AG09309 (cell line): ENCODE measurements around the gene IFNA2.
"Not testable (repeated sequence)": the region's sequence is repeated elsewhere in the genome, so short reads cannot be mapped to it uniquely, and the experiment has no call there.

Experiments
- DNase-seq: peaks from one replicate; pipeline ENCODE4 v3.0.0-alpha.2; 2010; ENCODE audit warnings: low read depth
- H3K4me3 ChIP-seq: 2 replicates; pipeline ENCODE4 v1.5.1; 2011; ENCODE audit warnings: mild to moderate bottlenecking, low read depth, low read length, moderate library complexity; ENCODE audit not compliant: control insufficient read depth
- TF ChIP-seq, protein P1 (sequence below): IDR thresholded peaks from 2 replicates; pipeline ENCODE4 v1.5.1; 2011; ENCODE audit warnings: mild to moderate bottlenecking, low read depth, low read length, inconsistent platforms; ENCODE audit not compliant: insufficient read depth, control insufficient read depth; ENCODE audit errors: missing control alignments

Gene IFNA2

DNA sequence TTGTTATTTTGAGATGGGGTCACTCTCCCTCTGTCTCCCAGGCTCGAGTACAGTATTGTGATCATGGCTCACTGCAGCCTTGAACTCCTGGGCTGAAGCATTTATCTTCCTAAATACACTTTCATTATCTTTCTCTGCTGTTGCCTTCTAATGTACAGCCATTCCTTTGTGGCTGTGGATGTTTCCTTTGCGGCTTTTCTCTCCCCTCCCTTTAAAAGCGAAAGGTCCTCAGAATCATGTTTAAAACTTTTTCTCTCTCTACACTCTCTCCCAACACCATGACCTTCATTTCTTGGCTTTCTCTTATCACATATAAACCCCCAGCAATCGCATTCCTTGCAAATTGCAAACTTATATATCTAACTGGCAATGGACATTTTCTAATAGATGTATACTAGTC is 1.6 kb downstream of the IFNA2 start:
- TF ChIP-seq, protein P1, sequence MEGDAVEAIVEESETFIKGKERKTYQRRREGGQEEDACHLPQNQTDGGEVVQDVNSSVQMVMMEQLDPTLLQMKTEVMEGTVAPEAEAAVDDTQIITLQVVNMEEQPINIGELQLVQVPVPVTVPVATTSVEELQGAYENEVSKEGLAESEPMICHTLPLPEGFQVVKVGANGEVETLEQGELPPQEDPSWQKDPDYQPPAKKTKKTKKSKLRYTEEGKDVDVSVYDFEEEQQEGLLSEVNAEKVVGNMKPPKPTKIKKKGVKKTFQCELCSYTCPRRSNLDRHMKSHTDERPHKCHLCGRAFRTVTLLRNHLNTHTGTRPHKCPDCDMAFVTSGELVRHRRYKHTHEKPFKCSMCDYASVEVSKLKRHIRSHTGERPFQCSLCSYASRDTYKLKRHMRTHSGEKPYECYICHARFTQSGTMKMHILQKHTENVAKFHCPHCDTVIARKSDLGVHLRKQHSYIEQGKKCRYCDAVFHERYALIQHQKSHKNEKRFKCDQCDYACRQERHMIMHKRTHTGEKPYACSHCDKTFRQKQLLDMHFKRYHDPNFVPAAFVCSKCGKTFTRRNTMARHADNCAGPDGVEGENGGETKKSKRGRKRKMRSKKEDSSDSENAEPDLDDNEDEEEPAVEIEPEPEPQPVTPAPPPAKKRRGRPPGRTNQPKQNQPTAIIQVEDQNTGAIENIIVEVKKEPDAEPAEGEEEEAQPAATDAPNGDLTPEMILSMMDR = no peak
- DNase-seq = no peak
- H3K4me3 ChIP-seq = no peak overlapping the region

DNA sequence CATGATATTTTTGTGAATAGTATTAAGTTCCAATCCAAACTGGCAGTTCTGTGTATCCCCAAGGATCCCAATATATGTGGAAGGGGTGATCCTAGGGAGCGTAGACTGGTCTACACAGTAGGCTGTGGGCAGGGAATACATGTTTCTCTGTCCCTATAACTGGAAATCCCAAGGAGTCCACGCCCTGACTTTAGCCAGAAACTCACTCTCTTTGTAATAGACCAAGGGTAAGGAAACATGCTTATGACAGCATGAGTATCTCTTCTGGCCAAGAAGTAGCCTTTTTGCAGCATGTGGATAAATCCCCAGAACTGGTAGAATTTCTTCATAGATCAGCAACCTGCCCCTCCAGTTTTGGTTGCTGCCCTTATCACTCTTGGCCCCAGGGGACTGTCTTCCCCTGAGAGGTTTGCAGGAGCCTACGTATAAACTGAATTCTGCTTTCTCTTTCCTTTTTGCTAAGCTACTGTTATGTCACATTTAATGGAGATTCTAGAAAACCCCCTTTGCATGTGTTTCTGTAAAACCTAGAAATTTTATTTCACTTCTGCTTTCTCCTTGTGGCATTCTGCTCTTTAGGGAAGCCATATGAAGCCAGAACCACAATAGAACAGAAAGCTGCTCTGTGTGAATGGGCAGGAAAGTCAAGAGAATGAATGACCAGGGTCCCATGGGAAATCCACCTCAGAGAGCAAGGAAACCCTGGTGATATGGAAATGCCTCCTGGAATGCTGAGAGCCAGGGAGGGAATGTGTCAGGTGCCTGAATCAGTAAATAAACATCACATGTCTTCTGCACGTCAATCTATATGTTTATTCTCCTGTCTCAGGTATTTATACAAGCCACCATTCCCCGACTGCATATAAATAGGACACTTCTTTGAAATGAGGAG is 3.5 kb downstream of the IFNA2 start:
- TF ChIP-seq, protein P1 = no peak
- no peak overlapping the region for H3K4me3 ChIP-seq
- no peak for DNase-seq

DNA sequence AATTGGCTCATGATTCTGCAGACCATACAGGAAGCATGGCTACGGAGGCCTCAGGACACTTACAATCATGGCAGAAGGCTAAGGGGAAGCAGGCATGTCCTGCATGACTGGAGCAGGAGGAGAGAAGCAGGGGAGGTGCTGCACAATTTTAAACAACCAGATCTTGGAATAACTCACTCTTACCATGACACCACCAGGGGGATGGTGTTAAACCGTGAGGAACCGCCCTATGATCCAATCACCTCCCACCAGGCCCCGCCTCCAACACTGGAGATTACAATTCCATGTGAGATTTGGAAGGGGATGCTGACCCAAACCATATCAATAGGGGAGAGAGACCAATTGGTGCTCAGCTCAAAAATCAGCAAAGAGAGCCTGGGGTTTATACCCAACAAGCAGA is 13.7 kb downstream of the IFNA2 start:
- not testable (repeated sequence) for DNase-seq, H3K4me3 ChIP-seq

DNA sequence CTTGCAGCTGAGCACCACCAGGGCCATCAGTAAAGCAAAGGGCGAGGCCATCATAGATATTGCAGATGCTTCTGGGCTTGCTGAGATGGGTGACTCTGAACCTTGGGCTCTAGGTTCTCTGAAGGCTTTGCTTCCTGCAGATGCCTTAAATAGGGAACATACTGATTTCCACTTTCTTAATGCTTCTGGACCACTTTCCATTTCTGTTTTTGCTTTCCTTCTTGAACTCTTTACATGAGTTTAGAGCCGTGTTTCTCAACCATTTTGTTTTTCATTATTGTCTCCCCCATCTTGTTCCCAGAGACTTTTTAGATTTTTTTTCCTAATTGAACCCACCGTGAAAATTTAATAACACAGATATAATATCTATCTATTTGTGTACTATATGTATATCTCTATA is 17.2 kb downstream of the IFNA2 start, which contains the start of gene IFNA13:
Gene IFNA13, minus strand, starts transcription at position 101 of the 400 bp plus-strand sequence. Its CDS starts 47 bp downstream, at position 54.
- TF ChIP-seq, protein P1 = no peak
- no peak for DNase-seq

DNA sequence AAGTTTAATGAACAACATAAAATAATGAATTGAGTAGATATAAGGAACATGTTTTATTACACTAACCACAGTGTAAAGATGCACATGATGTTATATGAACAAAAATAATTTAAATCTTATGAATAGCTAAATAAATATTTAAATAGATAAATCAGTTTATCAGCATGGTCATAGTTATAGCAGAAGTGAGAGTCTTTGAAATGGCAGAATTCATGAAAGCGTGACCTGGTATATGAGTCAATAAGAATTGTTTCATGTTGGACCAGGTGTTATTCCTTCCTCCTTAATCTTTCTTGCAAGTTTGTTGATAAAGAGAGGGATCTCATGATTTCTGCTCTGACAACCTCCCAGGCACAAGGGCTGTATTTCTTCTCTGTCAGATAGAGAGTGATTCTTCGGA is 18.0 kb downstream of the IFNA2 start:
- DNase-seq, H3K4me3 ChIP-seq: not testable (repeated sequence)

More for the DNA sequence above, 17.2 kb downstream of the IFNA2 start, which contains the start of gene IFNA13:
- H3K4me3 ChIP-seq = no peak within 1 kb of the TSS

DNA sequence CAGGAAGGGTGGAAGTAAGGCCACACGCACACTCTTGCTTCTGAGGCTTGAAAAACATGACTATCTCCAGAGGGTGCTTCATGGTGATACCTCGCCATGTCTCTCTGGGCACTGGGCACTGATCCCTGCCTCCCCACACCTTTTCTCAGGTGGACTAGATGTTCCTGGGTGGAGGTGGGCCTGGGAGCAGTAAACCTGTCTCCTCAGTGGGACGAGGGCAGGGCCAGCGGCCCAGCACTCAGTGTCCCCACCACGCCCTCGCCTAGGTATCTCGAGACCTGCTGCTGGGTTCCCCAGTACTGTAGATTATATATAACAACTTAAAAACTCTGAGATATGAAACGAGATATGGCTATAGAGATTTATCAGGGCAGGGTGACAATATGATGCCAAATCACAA is 22.9 kb downstream of the IFNA2 start:
- DNase-seq = no peak
- TF ChIP-seq, protein P1 = no peak

DNA sequence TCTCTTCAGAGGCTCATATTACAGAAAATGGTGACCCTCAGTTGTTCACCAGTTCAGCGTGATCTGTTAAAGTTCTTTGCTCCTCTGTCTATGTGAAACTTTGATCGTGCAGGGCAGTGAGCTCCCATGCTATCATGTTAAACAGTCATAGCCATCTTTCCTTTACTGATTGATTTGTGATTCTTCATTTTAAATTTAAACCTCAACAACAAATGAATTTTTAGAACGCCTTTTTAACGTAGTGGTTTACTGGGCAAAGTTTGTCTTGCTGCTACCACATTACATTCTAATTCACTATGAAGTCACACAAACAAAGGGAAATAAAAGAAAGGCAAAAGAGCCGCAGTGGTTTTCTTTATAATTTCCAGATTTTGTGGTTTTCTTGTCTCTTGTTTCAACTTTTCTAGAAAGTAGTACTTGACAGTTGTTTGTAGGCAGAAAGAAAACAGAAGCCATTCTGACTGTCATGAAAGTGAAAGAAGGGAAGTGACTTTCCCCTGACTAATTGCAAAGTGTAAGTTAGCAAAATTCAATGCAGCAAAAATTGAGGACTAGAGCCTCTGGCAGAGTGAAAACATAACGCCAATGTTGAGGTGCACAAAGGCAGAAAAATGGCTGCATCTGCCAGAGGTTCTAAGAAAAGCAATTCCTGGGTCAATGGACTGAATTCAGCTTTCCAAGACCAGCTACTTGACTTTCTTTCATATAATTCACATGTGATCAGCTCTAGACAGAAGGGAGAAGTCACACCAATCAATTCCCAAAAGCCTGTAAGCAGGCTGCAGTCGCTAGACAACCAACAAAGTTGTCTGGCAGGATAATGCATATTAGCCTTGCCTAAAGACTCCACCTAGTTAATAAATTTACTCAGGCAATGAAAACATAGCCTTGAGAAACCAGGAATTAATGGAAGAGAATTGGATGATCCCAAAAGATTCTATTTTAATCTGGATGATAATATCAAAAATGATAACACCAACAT is 27.4 kb downstream of the IFNA2 start:
- TF ChIP-seq, protein P1 = no peak
- no peak for DNase-seq
- H3K4me3 ChIP-seq = no peak overlapping the region

More for the DNA sequence above, 22.9 kb downstream of the IFNA2 start:
- H3K4me3 ChIP-seq = no peak overlapping the region
